Activated effector memory CD4-positive, alpha-beta T cell treated with anti-CD3 and anti-CD28 coated beads, Interleukin-2, amount 50 U/mL, for 16 hours (primary cell): ENCODE measurements around the gene PCNX2.

Experiments used
- DNase-seq: peaks from one replicate; pipeline ENCODE4 v3.0.0-alpha.2; 2020

PCNX2 gene

DNA sequence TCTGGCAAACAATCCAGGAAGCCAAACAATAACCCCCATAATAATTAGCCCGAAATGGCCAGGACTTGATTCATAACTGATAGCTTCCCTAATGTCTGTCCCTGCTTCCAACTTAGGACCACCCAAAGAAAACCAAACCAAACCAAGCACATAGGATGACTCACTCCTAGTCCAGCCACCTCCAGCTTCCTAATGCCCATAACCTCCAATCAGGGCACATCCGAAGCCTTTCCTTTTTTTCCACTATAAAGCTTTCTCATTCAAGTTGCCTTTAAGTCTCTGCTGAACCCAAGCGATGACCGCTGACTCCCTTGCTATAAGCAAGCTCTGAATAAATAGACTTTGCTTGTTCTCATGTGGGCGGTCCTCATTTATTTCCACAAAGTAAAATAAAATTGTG lies 40.4 kb downstream of the PCNX2 start:
- no peak for DNase-seq

DNA sequence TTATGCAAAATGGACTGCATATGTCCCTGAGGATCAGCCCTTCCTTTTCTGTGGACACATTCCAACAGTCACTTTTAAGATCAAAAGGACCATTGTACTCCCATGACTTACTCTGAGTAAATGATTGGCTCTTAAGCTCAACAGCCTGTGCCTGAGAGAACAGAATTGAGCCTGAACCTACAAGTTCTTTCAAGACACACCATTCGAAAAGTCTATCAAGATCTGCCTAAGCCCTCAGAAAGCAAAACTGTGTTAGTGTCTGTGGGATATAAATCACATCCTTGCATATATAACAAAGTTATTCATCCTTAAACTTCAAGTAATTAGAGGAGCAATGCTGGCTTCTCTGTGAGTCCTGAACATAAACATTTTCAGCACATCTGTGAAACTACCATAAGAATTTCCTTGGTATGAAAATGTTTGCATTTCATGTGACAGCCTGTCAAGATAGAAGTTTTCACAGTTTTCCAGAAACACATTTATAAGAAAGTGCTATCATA lies 41.6 kb downstream of the PCNX2 start:
- no peak for DNase-seq

DNA sequence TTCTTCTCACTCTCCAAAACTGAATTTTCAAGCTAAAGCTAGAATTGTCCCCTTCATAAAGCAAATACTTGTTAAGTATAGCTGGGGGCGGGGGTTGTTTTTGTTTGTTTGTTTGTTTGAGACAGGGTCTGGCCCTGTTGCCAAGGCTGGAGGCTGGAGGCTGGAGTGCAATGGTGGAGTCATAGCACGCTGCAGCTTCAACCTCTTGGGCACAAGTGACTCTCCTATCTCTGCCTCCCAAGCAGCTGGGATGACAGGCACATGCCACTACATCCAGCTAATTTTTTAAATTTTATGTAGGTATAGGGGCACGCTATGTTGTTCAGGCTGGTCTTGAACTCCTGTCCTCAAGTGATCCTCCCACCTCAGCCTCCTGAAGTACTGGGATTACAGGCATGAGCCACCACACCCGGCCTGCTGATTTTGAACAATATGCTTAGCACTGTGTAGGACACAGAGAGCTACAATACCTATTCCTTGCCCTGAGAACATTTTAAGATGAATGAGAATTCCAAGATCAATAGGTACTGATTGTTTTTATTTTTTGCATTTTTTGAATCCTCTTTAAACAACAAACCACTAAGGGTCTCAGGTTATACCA lies 42.2 kb downstream of the PCNX2 start:
- DNase-seq, result no peak

DNA sequence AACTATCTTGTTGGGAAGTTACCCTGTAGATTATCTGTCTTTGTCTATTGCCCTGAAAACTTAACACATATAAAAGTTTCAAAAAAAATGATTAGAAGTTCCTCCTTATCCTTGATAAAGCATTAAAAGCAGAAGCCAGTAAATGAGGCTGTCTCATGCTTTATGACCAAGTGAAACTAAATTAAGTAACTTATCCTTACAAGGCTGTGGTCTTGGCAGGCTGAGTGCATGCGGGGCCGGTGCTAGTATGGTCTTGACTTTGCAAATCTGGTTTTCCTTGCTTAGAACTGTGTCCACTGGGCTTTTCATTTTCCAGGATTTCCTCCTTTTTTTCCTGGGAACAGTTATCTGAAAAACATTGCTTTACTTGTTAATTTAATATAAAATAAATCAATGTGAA lies 43.1 kb downstream of the PCNX2 start:
- DNase-seq, result no peak

DNA sequence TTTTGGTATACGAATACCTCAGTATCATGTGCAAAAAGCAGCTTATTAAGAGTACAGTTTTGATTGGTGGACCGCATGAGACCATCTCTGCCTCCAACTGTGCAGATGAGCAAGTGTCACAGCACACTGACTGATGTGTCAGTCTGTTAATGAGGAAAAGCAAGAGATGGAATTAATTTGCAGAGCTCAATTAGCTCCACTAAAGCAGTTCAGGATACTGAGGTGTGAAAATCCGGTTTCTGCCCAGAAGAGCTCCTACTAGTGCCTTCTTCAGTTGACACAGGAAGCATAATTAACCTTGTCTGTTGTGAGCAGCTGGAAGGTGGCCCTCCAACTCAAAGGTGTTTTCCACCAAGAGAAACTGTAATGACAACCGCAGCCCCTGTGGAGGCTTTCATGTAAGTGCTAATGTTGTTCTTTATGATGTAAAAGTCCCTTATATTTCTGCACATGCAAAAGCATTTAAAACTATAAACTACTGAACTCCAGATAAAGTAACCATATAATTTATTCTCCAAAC lies 44.3 kb downstream of the PCNX2 start:
- DNase-seq, result no peak

DNA sequence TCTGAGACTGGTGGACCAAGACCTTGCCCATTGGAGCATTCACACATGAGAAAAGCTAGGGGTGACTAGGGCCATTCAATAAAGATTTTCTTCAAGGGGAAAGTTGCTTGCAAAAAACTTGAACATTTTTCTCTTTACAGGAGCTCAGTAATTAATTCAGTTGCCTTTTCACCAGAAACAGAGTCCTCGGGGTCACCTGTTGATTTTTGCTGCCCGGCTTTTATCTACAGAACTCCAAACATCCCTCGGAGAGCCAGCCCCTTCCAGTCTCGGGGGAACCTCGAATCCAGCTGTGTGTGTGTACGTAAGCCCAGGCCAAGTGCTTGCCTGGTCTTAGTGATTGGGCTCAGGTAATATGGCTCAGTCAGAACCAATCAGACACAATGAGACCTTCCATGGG lies 47.5 kb downstream of the PCNX2 start:
- no peak for DNase-seq

DNA sequence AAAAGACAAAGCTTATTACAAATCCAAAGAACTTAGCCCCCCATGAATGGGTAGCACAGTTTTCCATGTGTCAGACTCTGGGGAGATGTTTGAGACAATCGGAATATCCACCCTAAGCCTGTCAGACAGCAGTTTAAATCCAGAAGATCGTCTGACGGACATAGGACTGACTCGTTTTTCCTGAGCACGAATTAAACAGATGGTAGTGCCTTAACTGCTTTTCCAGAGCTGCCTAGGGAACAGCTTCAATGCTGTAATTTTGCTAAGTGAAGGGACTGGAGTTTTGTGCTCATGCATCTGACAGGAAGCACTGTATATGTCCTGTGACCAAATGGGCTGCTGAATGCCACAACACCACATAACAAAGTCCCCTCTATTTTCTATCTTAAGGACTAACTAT lies 48.6 kb downstream of the PCNX2 start:
- DNase-seq, result no peak

DNA sequence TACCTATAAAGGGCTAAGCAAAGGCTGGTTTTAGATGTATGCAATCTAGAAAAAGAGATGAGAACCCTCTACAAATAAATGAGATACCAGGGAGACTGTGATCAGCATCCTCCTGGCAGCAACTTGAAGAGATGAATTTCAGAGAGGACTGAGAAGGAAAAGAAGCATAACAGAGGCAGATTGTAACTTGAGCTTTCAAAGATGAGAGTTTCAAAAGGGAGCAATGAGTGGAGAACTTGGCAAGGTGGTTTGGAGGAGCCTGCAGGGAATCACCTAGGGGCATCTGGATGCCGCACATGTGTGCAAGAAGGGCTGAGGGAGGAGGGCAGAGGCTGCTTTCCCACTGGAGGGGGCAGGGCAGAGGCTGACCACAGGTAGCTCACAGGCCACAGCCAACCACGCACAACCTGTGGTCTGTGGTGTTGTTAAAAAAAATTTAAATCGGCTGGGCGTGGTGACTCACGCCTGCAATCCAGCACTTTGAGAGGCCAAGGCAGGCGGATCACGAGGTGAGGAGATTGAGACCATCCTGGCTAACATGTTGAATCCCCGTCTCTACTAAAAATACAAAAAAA lies 50.2 kb downstream of the PCNX2 start:
- DNase-seq, result no peak

DNA sequence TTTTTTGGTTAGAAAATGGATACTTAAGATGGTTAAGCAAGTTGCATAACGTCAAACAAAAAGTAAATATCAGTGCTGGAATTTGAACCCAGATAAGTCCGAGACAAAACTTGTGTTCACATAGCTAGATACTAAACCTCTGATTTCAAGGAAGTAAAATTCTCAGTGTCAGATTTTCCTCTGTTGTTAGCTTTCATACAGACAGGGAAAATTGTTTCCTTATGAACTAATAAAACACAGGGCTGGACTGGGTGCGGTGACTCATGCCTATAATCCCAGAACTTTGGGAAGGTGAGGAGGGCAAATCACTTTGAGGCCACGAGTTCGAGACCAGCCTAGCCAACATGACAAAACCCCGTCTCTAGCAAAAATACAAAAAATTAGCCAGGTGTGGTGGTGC lies 51.3 kb downstream of the PCNX2 start:
- DNase-seq, result no peak

DNA sequence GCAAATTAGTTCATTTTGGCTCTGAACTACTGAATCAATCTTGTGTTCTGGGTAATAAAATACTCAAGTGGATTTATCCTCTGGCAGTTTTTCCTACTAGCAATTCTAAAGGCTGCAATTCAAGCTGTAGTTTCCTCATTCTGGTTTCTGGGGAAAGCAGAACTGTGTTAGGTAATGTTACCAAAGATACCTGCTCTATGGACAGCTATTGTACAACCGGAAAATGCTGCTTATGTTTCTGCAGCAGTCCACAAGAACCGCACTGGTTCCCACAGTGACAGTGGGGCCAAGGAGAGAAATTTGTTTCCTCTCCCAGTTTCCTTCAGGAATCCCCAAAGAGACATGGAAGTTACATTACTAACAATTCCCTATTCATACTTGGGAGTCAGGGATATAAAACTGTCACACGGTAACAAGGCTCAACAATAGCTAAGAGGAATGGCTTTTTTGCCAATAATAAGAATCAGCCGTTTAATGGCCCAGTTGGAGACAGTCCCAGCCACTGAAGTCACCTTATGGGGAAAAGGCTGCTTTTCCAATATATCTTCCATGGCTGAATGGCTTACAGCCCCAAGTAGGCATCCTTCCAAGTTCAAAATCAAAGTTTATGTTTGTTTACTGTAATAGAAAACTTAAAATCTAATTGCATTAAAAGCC lies 52.6 kb downstream of the PCNX2 start:
- DNase-seq, result no peak

DNA sequence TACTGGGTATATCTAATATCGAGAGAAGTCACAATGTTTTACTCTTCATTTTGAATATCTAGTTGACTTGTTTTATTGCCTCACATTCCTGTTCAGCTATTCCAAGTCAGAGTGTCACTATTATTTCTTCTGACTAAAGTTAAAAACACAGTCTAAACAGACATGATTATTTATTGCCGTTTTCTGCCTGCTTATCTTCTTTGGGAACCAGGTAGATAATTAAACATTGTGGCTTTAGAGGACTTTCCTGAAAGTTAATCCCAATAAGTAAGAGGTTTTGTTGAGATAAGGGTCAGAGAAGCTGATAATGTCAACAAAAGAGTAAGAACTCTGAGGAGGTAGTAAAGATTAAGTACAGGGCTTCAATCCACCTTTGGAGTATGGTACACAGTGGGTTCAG lies 53.8 kb downstream of the PCNX2 start:
- no peak for DNase-seq

DNA sequence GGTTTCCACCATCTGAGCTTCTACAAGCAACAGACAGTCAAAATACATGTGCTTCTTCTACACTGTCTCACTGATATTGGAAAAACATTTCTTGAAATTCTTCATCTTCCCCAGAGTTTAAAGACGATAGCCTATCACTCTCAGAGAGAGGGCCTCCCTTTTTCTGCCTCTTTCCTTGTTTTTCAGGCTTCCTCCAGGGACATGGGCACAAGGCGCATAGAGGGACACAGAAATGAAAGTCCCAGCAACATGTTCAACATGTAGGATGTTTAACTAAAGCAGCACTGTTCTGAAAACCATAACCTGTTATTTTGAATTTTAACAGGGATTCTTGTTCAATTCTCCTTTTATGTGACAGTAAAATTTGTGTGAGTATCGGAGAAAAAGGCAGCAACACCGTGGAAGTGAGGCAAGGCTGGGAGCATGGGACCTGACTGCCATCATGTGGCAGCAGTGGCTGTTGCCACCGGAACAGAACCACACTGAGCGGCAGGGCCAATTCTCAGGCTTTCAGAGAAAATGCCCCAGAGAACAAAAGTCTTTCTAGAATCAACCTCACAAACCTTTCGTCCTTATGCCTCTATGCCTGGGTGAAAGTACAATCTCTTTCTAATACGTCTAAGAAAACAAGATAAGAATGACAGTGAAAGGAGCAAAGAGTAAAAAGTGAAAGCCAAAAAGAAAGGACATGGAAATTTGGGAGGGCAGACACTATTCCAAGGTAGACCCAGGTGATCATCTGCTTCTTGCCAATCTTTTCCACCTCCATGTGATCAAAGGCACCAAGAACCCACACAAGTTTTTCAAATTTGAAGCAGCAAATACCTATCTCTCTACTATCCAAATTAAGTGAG lies 54.5 kb downstream of the PCNX2 start:
- DNase-seq, result no peak

DNA sequence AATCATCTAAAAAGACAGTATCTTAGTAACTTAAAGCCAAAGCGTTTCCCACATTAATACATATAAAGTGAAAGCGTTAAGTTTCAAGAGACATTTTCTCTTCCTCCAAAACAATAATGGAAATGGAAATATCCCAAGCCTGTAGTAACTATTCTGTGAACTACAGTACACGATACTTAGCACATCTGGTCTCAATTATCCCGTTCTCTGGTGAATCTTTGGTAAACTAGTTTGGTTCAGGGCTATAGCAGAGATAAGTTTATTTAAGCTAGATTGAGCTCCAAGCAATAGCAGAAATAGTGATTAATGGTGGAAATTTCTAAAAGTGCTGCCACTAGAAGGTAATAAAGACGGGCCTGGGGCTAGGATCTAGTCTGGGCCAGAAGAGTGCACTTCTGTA lies 55.2 kb downstream of the PCNX2 start:
- no peak for DNase-seq

DNA sequence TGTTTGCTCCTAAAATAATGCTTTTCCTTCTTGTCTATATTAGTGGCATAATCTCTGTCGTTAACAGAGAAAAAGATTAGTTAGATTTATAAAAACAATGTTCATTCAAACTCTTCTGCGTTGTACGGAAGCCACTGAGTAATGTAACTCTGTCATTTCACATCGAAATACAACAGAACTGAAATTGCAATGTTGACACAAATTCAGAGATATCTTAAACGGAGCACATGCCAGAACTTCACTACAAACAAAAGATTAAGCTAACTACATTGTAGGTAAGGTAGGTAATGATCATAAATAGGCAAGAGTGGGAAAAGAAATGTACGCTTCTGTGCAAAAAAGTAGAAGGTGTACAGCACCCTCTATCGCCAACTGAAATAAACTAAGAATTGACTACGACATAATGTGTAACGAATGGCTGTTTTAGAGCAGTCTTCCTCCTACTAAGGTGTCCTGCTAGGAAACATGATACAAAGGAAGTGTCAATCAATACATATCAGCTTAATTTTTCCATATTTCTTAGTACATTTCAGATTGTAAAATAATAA lies 56.6 kb downstream of the PCNX2 start:
- no peak for DNase-seq

DNA sequence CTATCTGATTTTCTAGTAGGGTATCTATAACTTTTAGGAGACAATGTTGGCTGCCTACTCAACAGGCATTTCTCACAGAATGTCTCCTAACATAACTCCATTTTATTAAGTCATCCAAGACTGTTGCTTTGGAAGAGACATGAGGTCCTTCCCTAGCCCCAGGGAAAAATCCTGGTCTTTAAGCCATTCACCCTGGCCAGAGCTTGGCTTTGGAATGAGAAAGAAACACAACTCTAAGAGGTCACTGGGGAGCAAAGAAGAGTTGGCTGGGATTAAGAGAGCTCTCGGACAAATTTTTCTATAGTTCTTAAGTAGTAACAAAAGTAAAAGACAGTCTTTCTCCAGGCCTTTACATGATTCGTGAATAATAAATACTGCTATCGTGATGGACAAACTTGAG lies 57.9 kb downstream of the PCNX2 start:
- DNase-seq, result no peak

DNA sequence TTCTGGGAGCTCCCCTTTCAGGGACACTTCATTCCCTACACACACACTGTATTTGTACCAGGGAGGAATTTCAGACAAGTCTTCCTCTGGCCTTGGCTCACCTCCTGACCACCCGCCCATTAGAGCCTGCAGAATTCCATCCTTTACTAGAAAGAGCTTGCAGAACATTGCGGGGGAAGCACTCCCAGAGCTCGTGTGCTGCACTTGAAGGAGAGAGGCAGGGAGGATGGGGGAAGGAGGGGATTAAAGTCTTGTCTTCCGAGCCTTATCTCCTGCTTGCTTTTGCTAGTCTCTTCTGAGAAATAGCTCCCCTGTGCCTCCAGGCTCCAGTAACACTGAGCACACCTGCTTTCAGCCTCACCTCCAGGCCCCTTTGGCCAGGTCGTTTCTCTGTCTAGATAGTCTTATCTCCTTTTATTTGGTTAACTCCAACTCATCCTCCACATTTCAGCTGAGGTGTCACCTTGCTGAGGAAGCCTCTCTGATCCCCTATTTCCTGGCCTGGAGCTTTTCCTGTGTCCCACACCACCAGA lies 62.0 kb downstream of the PCNX2 start:
- no peak for DNase-seq

DNA sequence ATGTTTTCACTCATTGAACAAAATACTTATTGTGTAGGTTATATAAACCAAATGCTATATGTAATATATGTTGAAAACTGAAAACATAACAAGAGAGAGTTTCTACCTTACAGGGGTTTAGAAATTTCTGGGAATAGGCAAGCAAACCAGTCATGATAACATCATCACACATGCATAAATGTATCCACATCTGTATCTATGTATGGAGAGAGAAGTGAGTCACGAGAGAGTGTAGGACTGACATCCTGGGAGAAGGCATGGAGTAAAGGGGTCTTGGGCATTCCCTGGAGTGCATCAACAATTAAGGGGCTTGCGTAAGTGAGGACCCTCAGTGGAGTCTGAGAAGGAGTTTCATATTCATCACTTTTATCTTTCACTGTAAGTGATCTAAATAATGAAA lies 65.5 kb downstream of the PCNX2 start:
- no peak for DNase-seq

DNA sequence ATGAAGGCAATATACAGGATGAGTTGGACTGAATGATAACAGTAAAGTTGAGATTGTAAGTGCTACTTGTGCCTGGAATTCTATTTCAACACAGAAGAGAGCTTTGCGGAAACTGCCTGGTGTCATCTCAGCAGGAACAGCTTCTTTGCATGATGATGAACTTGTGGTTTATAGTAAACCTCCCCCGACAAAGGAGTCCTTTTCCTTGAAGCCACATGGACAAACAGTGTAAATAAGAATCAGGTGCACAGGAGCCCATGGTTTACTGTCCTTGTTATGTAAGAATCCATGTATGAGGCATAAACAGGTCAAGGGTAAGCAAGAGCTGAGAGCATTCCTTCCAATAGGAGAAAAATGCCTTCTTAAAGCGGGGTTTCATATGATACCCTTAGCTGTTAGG lies 66.2 kb downstream of the PCNX2 start:
- no peak for DNase-seq

DNA sequence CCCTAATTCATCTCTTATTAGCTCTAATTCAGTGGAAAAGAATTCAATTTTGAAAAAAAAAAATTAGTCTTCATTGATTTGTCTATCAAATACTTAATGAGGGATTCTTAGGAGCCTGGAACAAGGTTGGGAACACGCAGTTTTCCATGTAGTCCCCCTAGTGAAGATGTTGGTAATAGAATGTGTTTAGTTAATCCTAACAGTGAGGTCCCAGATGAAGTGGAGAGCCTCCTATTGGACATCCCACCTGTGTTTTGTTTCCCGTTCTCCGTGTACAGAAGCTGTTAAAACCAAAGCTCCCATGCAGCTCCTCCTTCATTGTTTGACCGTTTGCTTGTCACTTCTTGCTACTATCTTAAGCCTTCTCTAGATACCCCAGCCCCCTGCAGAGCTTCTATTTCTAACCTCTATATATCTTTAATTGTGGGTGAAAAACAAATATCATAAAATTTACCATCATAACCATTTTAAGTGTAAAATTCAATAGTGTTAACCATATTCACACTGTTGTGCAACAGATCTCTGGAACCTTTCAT lies 67.5 kb downstream of the PCNX2 start:
- DNase-seq, result no peak

DNA sequence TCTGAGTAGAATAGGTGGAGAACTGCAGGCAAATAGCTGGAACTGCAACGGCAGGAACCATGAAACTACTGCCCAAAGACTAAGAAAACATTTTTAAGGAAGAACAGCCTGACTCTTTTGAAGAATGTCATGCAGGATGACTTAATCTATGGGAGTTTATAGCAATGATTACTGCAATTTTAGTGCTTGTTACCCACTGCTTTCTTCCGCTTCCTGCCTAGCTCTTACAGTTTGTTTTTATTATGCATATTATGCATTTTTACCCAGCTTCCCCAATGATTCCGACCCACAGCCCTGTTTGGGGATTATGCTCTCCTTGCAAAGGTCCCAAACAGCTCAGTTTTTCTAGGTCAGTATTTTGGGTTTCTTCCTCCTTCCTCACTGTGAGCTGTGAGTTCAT lies 71.2 kb downstream of the PCNX2 start:
- DNase-seq, result no peak

DNA sequence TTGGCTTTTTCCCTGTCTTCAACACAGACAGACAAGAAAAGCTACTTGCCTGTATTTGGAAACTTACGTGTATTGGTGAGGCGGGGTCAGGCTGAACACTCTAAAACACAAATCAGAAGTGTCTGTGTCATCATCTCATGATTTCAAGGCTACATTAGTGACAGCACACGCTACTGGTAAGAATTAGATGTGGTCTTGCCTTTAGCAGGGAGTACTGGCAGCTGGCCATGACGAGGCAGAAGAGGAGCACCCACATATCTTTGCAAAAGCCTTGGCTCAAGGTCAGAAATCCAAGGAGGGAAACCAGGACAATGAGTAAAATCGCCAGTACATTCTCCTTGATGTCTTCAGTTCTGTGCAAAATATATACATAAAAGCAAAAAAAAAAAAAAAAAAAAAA lies 77.7 kb downstream of the PCNX2 start:
- no peak for DNase-seq

DNA sequence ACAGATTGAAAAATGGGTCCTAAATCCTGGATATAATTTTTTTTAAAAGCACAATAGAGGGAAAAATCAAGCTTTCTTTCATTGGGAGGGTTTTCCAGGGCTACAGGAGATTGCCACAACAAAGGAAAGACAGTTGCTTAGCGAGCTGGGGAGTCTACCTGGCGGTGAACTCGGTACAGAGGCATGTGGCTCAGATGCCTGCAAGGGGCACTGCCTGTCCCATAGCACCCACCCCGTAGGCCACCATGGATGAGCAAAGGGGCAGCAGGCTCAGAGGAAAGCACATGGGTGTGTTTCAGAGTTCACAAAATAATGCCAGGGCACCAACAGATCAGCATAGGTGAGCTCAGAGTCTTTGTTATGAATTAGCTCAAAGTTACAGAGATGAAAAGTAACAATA lies 79.5 kb downstream of the PCNX2 start:
- no peak for DNase-seq
